Right lobe of liver (tissue), 6 donors: Measurements from ENCODE around the gene CLCN4. TPM values are rescaled to one million over a fixed set of nuclear protein-coding genes. Genes with fewer than 3 reads are reported as not detected.
A peak's percentile ranks its signal among the peaks of the same experiment; 100 is the strongest.

Source experiments
- ATAC-seq, 4 donors: fragments of 200-7000 bp; cut with Tn5 transposase; one replicate each; pipeline ENCODE4 v1.9.1; 2020; ENCODE audit warnings: mild to moderate bottlenecking in 4 of 4, moderate library complexity in 4 of 4
- DNase-seq, 3 donors: peaks; one replicate each; pipeline ENCODE4 v3.0.0-alpha.2; 2020
- H3K27ac ChIP-seq, 3 donors: fragments of 200-600 bp; one replicate each; pipeline ENCODE4 v1.8.0; 2022
- H3K27me3 ChIP-seq, 2 donors: fragments of 200-600 bp; one replicate each; pipeline ENCODE4 v1.8.0; 2022
- H3K36me3 ChIP-seq, 4 donors: fragments of 200-600 bp; sonication (generic) in 1 of 4; one replicate each; pipeline versions ENCODE4 v1.5.1 to v1.8.0; 2017 to 2022; ENCODE audit warnings: control low read depth in 1 of 4
- H3K4me1 ChIP-seq, 4 donors: fragments of 200-600 bp; sonication (generic) in 1 of 4; one replicate each; pipeline versions ENCODE4 v1.5.1 to v1.8.0; 2017 to 2022; ENCODE audit warnings: control low read depth in 1 of 4
- H3K4me3 ChIP-seq, 3 donors: fragments of 200-600 bp; one replicate each; pipeline ENCODE4 v1.8.0; 2022
- H3K9me3 ChIP-seq, 4 donors: fragments of 200-600 bp; sonication (generic) in 1 of 4; one replicate each; pipeline versions ENCODE4 v1.5.1 to v1.8.0; 2017 to 2022; ENCODE audit warnings: control low read depth in 1 of 4
- POLR2A ChIP-seq: fragments of 450-650 bp; IDR thresholded peaks from one replicate; pipeline ENCODE4 v1.6.1; 2017; ENCODE audit warnings: antibody characterized with exemption, mild to moderate bottlenecking
- WGBS: methylation state at CpG from one replicate; pipeline ENCODE4 v1.1.6; 2018; ENCODE audit warnings: low coverage, low lambda C conversion rate; ENCODE audit not compliant: insufficient coverage; ENCODE audit errors: missing lambda C conversion rate; 5-methylcytosine and 5-hydroxymethylcytosine counted together
- intact Hi-C, 2 donors: fragments of 100-400 bp; cut with DNase I; formaldehyde crosslinking; loops; one replicate each; pipeline versions ENCODE4 v1.11.2 to v1.14.1; 2022
- total RNA-seq, 6 experiments: library from RNA; depleted of rRNA in 2 of 6; stranded (reverse); fragments of >200 nt in 2 of 6; fragmentation: NEBNext Ultra II Directional in 3 of 6; extraction: Animal tissue kit (Norgen Biotek cat#: 25700) in 3 of 6; gene quantifications; one replicate each; pipeline versions ENCODE4 v1.1.0 to v1.2.4, GENCODE V29; 2016 to 2023
- TF ChIP-seq, protein P1 (sequence below), 4 donors: fragments of 200-600 bp in 3 of 4; fragments of 450-650 bp in 1 of 4; IDR thresholded peaks; one replicate each; pipeline versions ENCODE4 v1.5.1 to v1.8.0; 2016 to 2022; ENCODE audit warnings: antibody characterized with exemption in 4 of 4, mild to moderate bottlenecking in 2 of 4
- donor health status: DM: no; HTN: yes; CAD: no.
- donor health status: DM: no; HTN: no; CAD: no.
- donor health status: DM: no; HTN: no; CAD: no.
- donor health status: DM: no; HTN: yes; CAD: no.
- donor health status: DM: no; HTN: yes; CAD: no.

CLCN4 gene
- total RNA-seq, 6 experiments from 2014 or later, result 3.5 to 5.5 (median 4.0) TPM

DNA sequence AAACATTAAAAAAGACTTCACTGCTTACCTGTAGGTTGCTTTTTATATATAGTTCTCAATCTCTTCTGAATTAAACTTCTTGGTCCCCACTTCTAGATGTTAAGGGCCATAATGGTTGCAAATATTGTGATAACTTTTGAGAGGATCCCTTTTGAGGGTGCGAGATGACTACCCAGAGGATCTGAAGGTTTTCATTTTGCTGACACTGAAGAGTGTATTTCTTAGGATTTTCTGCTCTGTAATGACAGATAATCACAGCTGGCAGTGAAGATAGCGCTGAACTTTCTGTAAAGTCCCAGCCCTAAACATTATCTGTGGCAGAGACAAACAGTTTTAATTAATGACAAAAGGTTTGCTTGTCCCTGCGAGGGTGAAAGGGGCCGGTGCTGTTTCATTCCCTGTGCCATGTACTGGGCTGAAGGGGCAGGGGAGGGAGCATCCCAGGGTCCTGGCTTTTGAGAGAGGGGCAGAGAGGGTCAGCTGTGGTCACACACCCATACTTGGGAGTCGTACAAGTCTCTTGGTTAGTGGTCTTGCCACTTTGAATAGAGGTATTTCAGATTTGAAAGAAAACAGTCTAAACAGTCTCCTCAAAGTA lies 22.2 kb downstream of the CLCN4 start:
- Histone ChIP-seq H3K36me3 (no peaks in the 10 kb centered on the region), H3K9me3 (no peaks in the 10 kb centered on the region), H3K4me1 (peaks cover 0 to 7% (median 3%) of the 10 kb centered on the region in 4 donors), H3K4me3 (no peak overlapping the region), H3K27ac (no peak overlapping the region), H3K27me3 (no peaks in the 10 kb centered on the region)
- intact Hi-C loops, result no loop called here
- TF ChIP-seq, protein P1, sequence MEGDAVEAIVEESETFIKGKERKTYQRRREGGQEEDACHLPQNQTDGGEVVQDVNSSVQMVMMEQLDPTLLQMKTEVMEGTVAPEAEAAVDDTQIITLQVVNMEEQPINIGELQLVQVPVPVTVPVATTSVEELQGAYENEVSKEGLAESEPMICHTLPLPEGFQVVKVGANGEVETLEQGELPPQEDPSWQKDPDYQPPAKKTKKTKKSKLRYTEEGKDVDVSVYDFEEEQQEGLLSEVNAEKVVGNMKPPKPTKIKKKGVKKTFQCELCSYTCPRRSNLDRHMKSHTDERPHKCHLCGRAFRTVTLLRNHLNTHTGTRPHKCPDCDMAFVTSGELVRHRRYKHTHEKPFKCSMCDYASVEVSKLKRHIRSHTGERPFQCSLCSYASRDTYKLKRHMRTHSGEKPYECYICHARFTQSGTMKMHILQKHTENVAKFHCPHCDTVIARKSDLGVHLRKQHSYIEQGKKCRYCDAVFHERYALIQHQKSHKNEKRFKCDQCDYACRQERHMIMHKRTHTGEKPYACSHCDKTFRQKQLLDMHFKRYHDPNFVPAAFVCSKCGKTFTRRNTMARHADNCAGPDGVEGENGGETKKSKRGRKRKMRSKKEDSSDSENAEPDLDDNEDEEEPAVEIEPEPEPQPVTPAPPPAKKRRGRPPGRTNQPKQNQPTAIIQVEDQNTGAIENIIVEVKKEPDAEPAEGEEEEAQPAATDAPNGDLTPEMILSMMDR (IDR thresholded peaks at IDR 0.05), result no peak
- TF ChIP-seq POLR2A, result no peak
- WGBS, result 47% methylated on average over 5 of the region's 5 CpGs
- ATAC-seq (peak in 1 of 4 donors; percentile 6), DNase-seq (no peak)

DNA sequence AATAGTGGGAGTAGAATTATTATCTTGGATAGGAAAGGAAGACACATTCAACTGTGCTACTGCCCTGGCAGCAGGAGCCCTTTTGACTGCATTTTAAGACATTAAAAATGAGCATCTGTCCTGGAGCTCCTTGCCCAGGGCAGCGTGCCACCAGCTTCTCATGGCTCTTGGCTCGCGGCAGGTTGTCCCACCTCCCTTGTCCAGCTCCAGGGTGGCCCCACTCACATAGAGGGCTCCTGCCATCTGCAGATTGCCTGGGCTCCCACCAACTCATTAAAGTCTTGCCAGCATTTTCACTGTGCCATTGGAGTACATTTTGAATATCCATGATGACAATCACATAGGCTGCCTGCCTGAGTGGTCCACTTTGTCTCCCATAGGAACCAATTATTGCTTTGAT lies 27.0 kb downstream of the CLCN4 start:
- Histone ChIP-seq H3K36me3 (no peaks in the 10 kb centered on the region), H3K4me3 (no peak overlapping the region), H3K9me3 (no peaks in the 10 kb centered on the region), H3K27ac (no peak overlapping the region), H3K4me1 (no peaks in the 10 kb centered on the region), H3K27me3 (no peaks in the 10 kb centered on the region)
- WGBS, result no CpG with 5 or more reads among the region's 3 CpGs
- no peak for DNase-seq
- TF ChIP-seq, protein P1 (IDR thresholded peaks at IDR 0.05), result no peak
- TF ChIP-seq POLR2A, result no peak
- ATAC-seq, result no peak
- intact Hi-C loops, result loop anchor here (10.0 kb wide), 1 partner anchor 951 kb away; no protein-coding TSS in a partner anchor

DNA sequence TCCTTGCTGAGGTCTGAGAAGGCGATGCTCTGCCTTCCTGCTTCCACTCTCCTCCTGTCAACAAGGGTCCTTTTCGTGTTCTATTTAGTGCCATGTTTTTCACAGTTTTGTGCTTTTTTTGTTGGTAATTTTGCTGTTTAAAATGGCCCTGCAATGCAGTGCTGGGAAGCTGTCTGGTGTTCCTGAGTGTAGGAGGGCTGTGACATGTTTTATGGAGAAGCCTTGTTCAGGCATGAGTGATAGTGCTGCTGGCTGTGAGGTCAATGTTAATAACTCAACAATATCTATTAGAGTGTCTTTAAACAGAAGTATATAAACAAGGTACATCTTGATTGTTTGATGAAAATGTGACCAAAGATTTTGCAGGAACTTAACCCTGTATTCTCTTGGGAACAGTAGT lies 27.6 kb downstream of the CLCN4 start:
- no peaks in the 10 kb centered on the region for H3K9me3 ChIP-seq
- no peak overlapping the region for H3K4me3 ChIP-seq
- no peak for ATAC-seq
- H3K27ac ChIP-seq, result no peak overlapping the region
- no peak for TF ChIP-seq POLR2A
- TF ChIP-seq, protein P1 (IDR thresholded peaks at IDR 0.05), result no peak
- WGBS, result 67% methylated on average over 2 of the region's 2 CpGs
- intact Hi-C loops, result loop anchor here (10.0 kb wide), 1 partner anchor 950 kb away; no protein-coding TSS in a partner anchor
- no peaks in the 10 kb centered on the region for H3K4me1 ChIP-seq
- H3K36me3 ChIP-seq, result no peaks in the 10 kb centered on the region
- no peaks in the 10 kb centered on the region for H3K27me3 ChIP-seq
- no peak for DNase-seq

DNA sequence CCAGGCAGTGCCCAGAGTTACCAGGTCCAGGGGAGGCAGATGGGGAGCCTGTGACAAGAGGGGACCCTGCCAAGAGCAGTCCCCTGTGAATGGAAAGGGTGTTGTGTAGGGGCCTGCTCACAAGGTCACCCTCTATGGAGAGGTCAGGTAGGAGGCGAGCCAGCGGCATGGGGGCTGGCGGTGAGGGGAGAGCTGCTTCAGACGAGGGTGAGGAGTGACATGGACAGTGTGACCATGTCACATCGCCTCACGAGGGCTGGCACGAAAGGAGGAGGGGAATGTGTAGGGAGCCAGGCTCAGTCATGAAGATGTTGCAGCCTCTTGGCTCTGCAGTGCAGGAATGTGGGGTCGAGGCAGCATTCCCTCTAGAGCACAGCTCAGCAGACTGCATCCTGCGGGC lies 29.6 kb downstream of the CLCN4 start:
- Histone ChIP-seq H3K36me3 (no peaks in the 10 kb centered on the region), H3K4me3 (no peak overlapping the region), H3K27me3 (no peaks in the 10 kb centered on the region), H3K4me1 (peaks cover 0 to 3% (median 0%) of the 10 kb centered on the region in 4 donors), H3K27ac (no peak overlapping the region), H3K9me3 (no peaks in the 10 kb centered on the region)
- WGBS, result 50% methylated on average over 6 of the region's 9 CpGs
- DNase-seq (no peak), ATAC-seq (no peak)
- intact Hi-C loops, result loop anchor here (10.0 kb wide), 1 partner anchor 948 kb away; no protein-coding TSS in a partner anchor
- TF ChIP-seq, protein P1 (IDR thresholded peaks at IDR 0.05), result no peak
- no peak for TF ChIP-seq POLR2A
